HepG2 (cell line): ENCODE data around the gene RNLS. TPM values are rescaled to one million over a fixed set of nuclear protein-coding genes. Genes with fewer than 3 reads are reported as not detected.

Experiments used
- ATAC-seq: fragments of 200-7000 bp; cut with Tn5 transposase; 3 replicates; pipeline ENCODE4 v1.9.1; 2020; ENCODE audit warnings: mild to moderate bottlenecking, moderate library complexity
- BruUV-seq: library from RNA; stranded (reverse); fragments of 400-500 nt; replicated peaks from 2 replicates; lab custom pipeline; 2021; lab: Mats Ljungman, UMichigan
- CTCF ChIA-PET: fragments of 300-600 bp; formaldehyde crosslinking; extraction: SDS; loops from one replicate; lab custom pipeline; 2021; ENCODE audit warnings: low total read pairs, inconsistent platforms, low intra/inter-chr PET ratio; lab: Yijun Ruan, JAX
- POLR2A ChIA-PET: fragments of 350-600 bp; sonication (Branson Sonifier 250); formaldehyde crosslinking; loops from one replicate; lab custom pipeline; 2020; ENCODE audit warnings: antibody characterized with exemption, inconsistent platforms; lab: Yijun Ruan, JAX
- DNase-seq: peaks from one replicate; pipeline ENCODE4 v3.0.0-alpha.2; 2015; ENCODE audit warnings: low spot score
- FAIRE-seq: peaks from 3 replicates; lab custom pipeline; 2011; peaks lifted over from hg19 to GRCh38; lab: Jason Lieb, UNC
- H2AFZ ChIP-seq: one replicate; pipeline ENCODE4 v1.6.1; 2011; ENCODE audit warnings: low read length, inconsistent platforms
- H3K27ac ChIP-seq: fragments of 300-600 bp; 3 replicates; pipeline ENCODE4 v1.8.0; 2011; ENCODE audit warnings: mixed run types, mild to moderate bottlenecking, mixed read lengths, low read length, inconsistent platforms; ENCODE audit not compliant: insufficient read depth; ENCODE audit errors: extremely low read length
- H3K27me3 ChIP-seq, 2 experiments: fragments of 200-600 bp in 1 of 2; 2 replicates in 1 of 2; 3 replicates in 1 of 2; pipeline versions ENCODE4 v1.6.0 to v1.8.0; 2011; ENCODE audit warnings: low read length in 2 of 2, mild to moderate bottlenecking in 2 of 2, moderate library complexity in 2 of 2, inconsistent platforms in 1 of 2; ENCODE audit not compliant: insufficient read depth in 2 of 2, control insufficient read depth in 1 of 2
- H3K36me3 ChIP-seq, 2 experiments: fragments of 200-600 bp in 1 of 2; replicated peaks in 1 of 2; 2 replicates in 1 of 2; 3 replicates in 1 of 2; pipeline versions ENCODE4 v1.5.1 to v1.8.0; 2011; ENCODE audit warnings: low read length in 2 of 2, inconsistent platforms in 1 of 2; ENCODE audit not compliant: insufficient read depth in 2 of 2, control insufficient read depth in 1 of 2
- H3K4me1 ChIP-seq: 2 replicates; pipeline ENCODE4 v1.5.1; 2012; ENCODE audit warnings: low read length, inconsistent platforms; ENCODE audit not compliant: insufficient read depth
- H3K4me2 ChIP-seq: 2 replicates; pipeline ENCODE4 v1.6.0; 2011; ENCODE audit warnings: low read depth, low read length, inconsistent platforms
- H3K4me3 ChIP-seq, 3 experiments: fragments of 200-600 bp in 1 of 3; sonication (generic), shearing (Covaris generic) in 1 of 3; replicated peaks in 1 of 3; 2 replicates each; pipeline ENCODE4 v1.5.1; 2011 to 2016; ENCODE audit warnings: low read length in 3 of 3, inconsistent platforms in 2 of 3, low read depth in 2 of 3, mild to moderate bottlenecking in 2 of 3, control low read depth in 1 of 3, mixed read lengths in 1 of 3; ENCODE audit not compliant: insufficient read depth in 1 of 3
- H3K79me2 ChIP-seq: one replicate; pipeline ENCODE4 v1.6.1; 2011; ENCODE audit warnings: low read length, inconsistent platforms; ENCODE audit not compliant: insufficient read depth
- H3K9ac ChIP-seq: 2 replicates; pipeline ENCODE4 v1.6.0; 2011; ENCODE audit warnings: mild to moderate bottlenecking, low read depth, low read length, inconsistent platforms; ENCODE audit not compliant: insufficient read depth
- H3K9me3 ChIP-seq: 2 replicates; pipeline ENCODE4 v1.5.1; 2012; ENCODE audit warnings: mild to moderate bottlenecking, low read length
- H4K20me1 ChIP-seq: 2 replicates; pipeline ENCODE4 v1.6.0; 2011; ENCODE audit warnings: inconsistent platforms, mild to moderate bottlenecking, low read length, moderate library complexity; ENCODE audit not compliant: insufficient read depth
- BRCA1 ChIP-seq: sonication (generic); formaldehyde crosslinking; IDR thresholded peaks from 2 replicates; pipeline ENCODE4 v1.4.0; 2020; ENCODE audit warnings: missing genetic modification reagents
- MZF1 ChIP-seq: sonication (generic); formaldehyde crosslinking; IDR thresholded peaks from 2 replicates; pipeline ENCODE4 v1.8.1; 2023; ENCODE audit warnings: mild to moderate bottlenecking, missing genetic modification reagents, borderline replicate concordance
- SP5 ChIP-seq: IDR thresholded peaks from 2 replicates; pipeline ENCODE4 v1.6.1; 2016; ENCODE audit warnings: low read depth, borderline replicate concordance
- SRSF1 ChIP-seq: fragments of 200-400 bp; formaldehyde crosslinking; optimal IDR thresholded peaks from 2 replicates; pipeline ENCODE3; 2017; ENCODE audit warnings: mild to moderate bottlenecking, low read depth, low read length, moderate library complexity
- ZNF160 ChIP-seq: sonication (generic); formaldehyde crosslinking; IDR thresholded peaks from 2 replicates; pipeline ENCODE4 v1.8.0; 2022; ENCODE audit warnings: mild to moderate bottlenecking, inconsistent platforms, missing genetic modification reagents
- ZNF598 ChIP-seq: sonication (generic); formaldehyde crosslinking; IDR thresholded peaks from 2 replicates; pipeline ENCODE4 v1.5.1; 2020; ENCODE audit warnings: mild to moderate bottlenecking, missing genetic modification reagents, borderline replicate concordance
- WGBS: methylation state at CpG from one replicate; pipeline ENCODE4 v1.1.6; 2017; ENCODE audit warnings: low lambda C conversion rate; 5-methylcytosine and 5-hydroxymethylcytosine counted together
- in situ Hi-C: cut with HindIII; loops from 2 replicates; pipeline ENCODE4 v1.10.0; 2017; ENCODE audit warnings: low pct_unique_long_range_greater_than_20kb; ENCODE audit not compliant: extremely low pct_ligation_motif_present
- intact Hi-C: fragments of 100-400 bp; cut with micrococcal nuclease; formaldehyde crosslinking; loops from one replicate; pipeline ENCODE4 v1.10.0; 2022; ENCODE audit not compliant: unreplicated experiment
- polyA plus RNA-seq, 8 experiments: library from polyadenylated mRNA; depleted of rRNA in 3 of 8; stranded (reverse) in 7 of 8; unstranded in 1 of 8; fragments of >200 nt; fragmentation: Illumina TruSeq in 4 of 8; extraction: Trizol in 4 of 8; gene quantifications; 2 replicates each; pipeline versions ENCODE4 v1.2.1 to v1.2.3, GENCODE V29; 2011 to 2016; ENCODE audit warnings: low read depth in 4 of 8, missing spikeins in 1 of 8, mixed read lengths in 1 of 8; ENCODE audit not compliant: insufficient read depth in 1 of 8
- total RNA-seq, 5 experiments: library from RNA; depleted of rRNA; stranded (reverse); fragments of >200 nt; fragmentation: Illumina TruSeq; extraction: Trizol; gene quantifications; 2 replicates each; pipeline ENCODE4 v1.2.3, GENCODE V29; 2016; ENCODE audit warnings: low read depth in 1 of 5

RNLS gene
- total and polyA plus RNA-seq, 2 of the 13 experiments (the other 11 are each of a cell fraction or from before 2014, with no cell fraction given): not detected

GRCh38 chr10:88230251-88230650 is 352.9 kb downstream of the RNLS start:
- Histone ChIP-seq H3K27me3 (no peaks in the 10 kb centered on the region), H2AFZ (no peak overlapping the region), H3K79me2 (no peaks in the 10 kb centered on the region), H3K4me1 (peaks cover 20% of the 10 kb centered on the region), H3K4me3 (no peak overlapping the region), H3K36me3 (no peaks in the 10 kb centered on the region), H3K4me2 (no peak overlapping the region), H3K9ac (no peak overlapping the region), H3K27ac (no peak overlapping the region), H3K9me3 (no peaks in the 10 kb centered on the region), H4K20me1 (no peaks in the 10 kb centered on the region)
- in situ Hi-C loops: no loop called here
- ATAC-seq (no peak), FAIRE-seq (no peak), DNase-seq (no peak)
- TF ChIP-seq SRSF1 (no peak), ZNF160 (no peak), SP5 (CRISPR knock-in tag) (no peak), BRCA1 (CRISPR knock-in tag) (no peak)
- WGBS: 36% methylated on average over 8 of the region's 8 CpGs
- ChIA-PET POLR2A (no interaction called here), CTCF (no interaction called here)
- no TSS peak for BruUV-seq
- intact Hi-C loops: no loop called here

- Histone ChIP-seq H3K4me2 (no peak overlapping the region), H3K79me2 (no peaks in the 10 kb centered on the region), H3K27ac (no peak overlapping the region), H2AFZ (no peak overlapping the region), H3K27me3 (no peaks in the 10 kb centered on the region), H3K9ac (no peak overlapping the region), H3K4me3 (no peak overlapping the region), H3K36me3 (no peaks in the 10 kb centered on the region), H3K4me1 (peaks cover 20% of the 10 kb centered on the region), H3K9me3 (no peaks in the 10 kb centered on the region), H4K20me1 (no peaks in the 10 kb centered on the region)
- ChIA-PET CTCF (no interaction called here), POLR2A (no interaction called here)
- ATAC-seq (no peak), DNase-seq (no peak), FAIRE-seq (no peak)
- WGBS: 51% methylated on average over 4 of the region's 4 CpGs
- in situ Hi-C loops: no loop called here
- intact Hi-C loops: loop anchor here (10.0 kb wide), 1 partner anchor 1923 kb away; no protein-coding TSS in a partner anchor
- no TSS peak for BruUV-seq
- TF ChIP-seq ZNF598 (CRISPR knock-in tag) (no peak), MZF1 (CRISPR knock-in tag) (no peak)
Observed at GRCh38 chr10:88228130-88228529, 355.0 kb downstream of the RNLS start.
